K562 (cell line): ENCODE data around the gene DNAJC1. TPM values are rescaled to one million over a fixed set of nuclear protein-coding genes. Genes with fewer than 3 reads are reported as not detected.

Source experiments
- ATAC-seq: fragments of 200-7000 bp; cut with Tn5 transposase; 3 replicates; pipeline ENCODE4 v1.9.1; 2020; ENCODE audit warnings: moderate library complexity
- BruUV-seq: library from RNA; stranded (reverse); fragments of 400-500 nt; replicated peaks from 2 replicates; lab custom pipeline; 2021; lab: Mats Ljungman, UMichigan
- CTCF ChIA-PET: fragments of 300-600 bp; formaldehyde crosslinking; extraction: SDS; loops from one replicate; lab custom pipeline; 2021; ENCODE audit warnings: low intra/inter-chr PET ratio; lab: Yijun Ruan, JAX
- POLR2A ChIA-PET: fragments of 300-600, 350-650 bp; sonication (Branson Sonifier 250); formaldehyde crosslinking; extraction: SDS; loops from one replicate; lab custom pipeline; 2021; ENCODE audit warnings: antibody characterized with exemption, inconsistent platforms; lab: Yijun Ruan, JAX
- DNase-seq, 4 experiments: peaks; one replicate each; pipeline versions ENCODE4 v3.0.0 to v3.0.0-alpha.2; 2011 to 2018; ENCODE audit warnings: low spot score in 3 of 4, mixed read lengths in 3 of 4; ENCODE audit errors: extremely low read depth in 1 of 4
- FAIRE-seq: peaks from 2 replicates; lab custom pipeline; 2011; peaks lifted over from hg19 to GRCh38; lab: Jason Lieb, UNC
- H2AFZ ChIP-seq: 2 replicates; pipeline ENCODE4 v1.6.0; 2011; ENCODE audit warnings: low read depth, low read length, control low read depth, inconsistent platforms
- H3K27ac ChIP-seq: fragments of 200-600 bp; 3 replicates; pipeline ENCODE4 v1.8.0; 2011; ENCODE audit warnings: low read depth, mild to moderate bottlenecking, control low read depth, inconsistent platforms, low read length, moderate library complexity, mixed read lengths; ENCODE audit errors: extremely low read depth
- H3K27me3 ChIP-seq, 2 experiments: fragments of 300-600 bp in 1 of 2; 2 replicates in 1 of 2; 3 replicates in 1 of 2; pipeline versions ENCODE4 v1.6.0 to v1.8.0; 2011; ENCODE audit warnings: inconsistent platforms in 2 of 2, low read length in 2 of 2, mild to moderate bottlenecking in 1 of 2, mixed read lengths in 1 of 2, moderate library complexity in 1 of 2; ENCODE audit not compliant: control insufficient read depth in 2 of 2, insufficient read depth in 2 of 2
- H3K36me3 ChIP-seq: fragments of 300-600 bp; 3 replicates; pipeline ENCODE4 v1.8.0; 2011; ENCODE audit warnings: mild to moderate bottlenecking, low read length, inconsistent platforms; ENCODE audit not compliant: control insufficient read depth, insufficient read depth
- H3K4me1 ChIP-seq, 2 experiments: fragments of 200-600 bp in 1 of 2; replicated peaks in 1 of 2; 2 replicates in 1 of 2; 3 replicates in 1 of 2; pipeline versions ENCODE4 v1.5.1 to v1.8.0; 2011; ENCODE audit warnings: inconsistent platforms in 2 of 2, low read length in 2 of 2, mild to moderate bottlenecking in 1 of 2, mixed read lengths in 1 of 2, moderate library complexity in 1 of 2; ENCODE audit not compliant: control insufficient read depth in 2 of 2, insufficient read depth in 2 of 2
- H3K4me2 ChIP-seq: 2 replicates; pipeline ENCODE4 v1.6.1; 2011; ENCODE audit warnings: low read length, control low read depth, inconsistent platforms, mixed read lengths; ENCODE audit not compliant: insufficient read depth
- H3K4me3 ChIP-seq: fragments of 200-600 bp; sonication (generic), shearing (Covaris generic); 2 replicates; pipeline ENCODE4 v1.5.1; 2016; ENCODE audit warnings: control low read depth, inconsistent platforms
- H3K79me2 ChIP-seq: fragments of 200-600 bp; 3 replicates; pipeline ENCODE4 v1.8.0; 2011; ENCODE audit warnings: low read length, inconsistent platforms; ENCODE audit not compliant: control insufficient read depth, insufficient read depth
- H3K9ac ChIP-seq, 2 experiments: 2 replicates each; pipeline versions ENCODE4 v1.6.0 to v1.6.1; 2011; ENCODE audit warnings: low read depth in 2 of 2, low read length in 2 of 2, control low read depth in 1 of 2, inconsistent platforms in 1 of 2, mild to moderate bottlenecking in 1 of 2, mixed read lengths in 1 of 2; ENCODE audit not compliant: insufficient read depth in 1 of 2
- H3K9me1 ChIP-seq: one replicate; pipeline ENCODE4 v1.6.0; 2011; ENCODE audit warnings: inconsistent platforms, mild to moderate bottlenecking, low read length, moderate library complexity; ENCODE audit not compliant: control insufficient read depth, insufficient read depth
- H3K9me3 ChIP-seq: replicated peaks from 2 replicates; pipeline ENCODE4 v1.5.1; 2011; ENCODE audit warnings: low read depth, low read length, inconsistent platforms; ENCODE audit not compliant: control insufficient read depth, insufficient read depth
- H4K20me1 ChIP-seq: replicated peaks from 2 replicates; pipeline ENCODE4 v1.6.1; 2011; ENCODE audit warnings: low read length, inconsistent platforms, mixed read lengths; ENCODE audit not compliant: control insufficient read depth, insufficient read depth
- CTCFL ChIP-seq: IDR thresholded peaks from 2 replicates; pipeline ENCODE4 v1.6.1; 2011; ENCODE audit warnings: borderline replicate concordance, low read depth, mild to moderate bottlenecking, moderate library complexity, low read length; ENCODE audit not compliant: insufficient read depth, poor library complexity, severe bottlenecking
- RREB1 ChIP-seq: fragments of 250-450 bp; sonication (Bioruptor Pico); IDR thresholded peaks from 2 replicates; pipeline ENCODE4 v1.4.0; 2020
- TEAD2 ChIP-seq: fragments of 450-650 bp; IDR thresholded peaks from 2 replicates; pipeline ENCODE4 v1.6.1; 2016; ENCODE audit warnings: missing genetic modification characterization, control low read depth, missing compliant biosample characterization
- WGBS: fragments of 100-300 bp; shearing (Covaris generic); methylation state at CpG from one replicate; pipeline ENCODE4 v1.1.6; 2016; ENCODE audit warnings: low coverage, mixed read lengths; ENCODE audit not compliant: insufficient coverage; ENCODE audit errors: missing lambda C conversion rate; 5-methylcytosine and 5-hydroxymethylcytosine counted together
- in situ Hi-C: fragments of 300-500 bp; cut with MboI; formaldehyde crosslinking; loops from 4 replicates; pipeline ENCODE4 v1.15.0; 2018; ENCODE audit warnings: inconsistent platforms, mixed read lengths
- intact Hi-C: fragments of 100-400 bp; cut with micrococcal nuclease; formaldehyde crosslinking; loops from 2 replicates; pipeline ENCODE4 v1.14.2; 2022
- polyA plus RNA-seq, 8 experiments: library from polyadenylated mRNA; depleted of rRNA in 4 of 8; stranded (reverse) in 5 of 8; unstranded in 3 of 8; fragments of >200 nt; fragmentation: Nextera tagmentation in 2 of 8; fragmentation: Illumina TruSeq in 1 of 8; extraction: Ambion mirVana in 2 of 8; extraction: Trizol in 1 of 8; gene quantifications; 2 replicates each; pipeline versions ENCODE4 v1.2.1 to v1.2.3, GENCODE V29; 2011 to 2014; ENCODE audit warnings: inconsistent platforms in 1 of 8, missing spikeins in 1 of 8
- total RNA-seq, 7 experiments: library from RNA; depleted of rRNA in 6 of 7; stranded (reverse); fragments of >200 nt in 6 of 7; fragmentation: Illumina TruSeq in 2 of 7; extraction: Trizol in 2 of 7; gene quantifications; 2 replicates each; pipeline versions ENCODE4 v1.2.1 to v1.2.3, GENCODE V29; 2011 to 2021; ENCODE audit warnings: low replicate concordance in 1 of 7

DNAJC1 gene
- total and polyA plus RNA-seq, 9 of the 15 experiments (the other 6 are each of a cell fraction or from before 2014, with no cell fraction given): 5.4 to 77.6 (median 40.3) TPM

- no peak overlapping the region for H3K27ac ChIP-seq
- H3K4me1 ChIP-seq: peaks cover 0 to 16% of the 10 kb centered on the region in 2 experiments; a peak in 4 of 5 replicates
- BruUV-seq: no TSS peak
- no peak overlapping the region for H3K4me2 ChIP-seq
- H3K36me3 ChIP-seq: no peaks in the 10 kb centered on the region; the same call in 2 of the 3 replicates
- H3K27me3 ChIP-seq: no peaks in the 10 kb centered on the region
- ATAC-seq (no peak), FAIRE-seq (no peak), DNase-seq (no peak)
- H3K79me2 ChIP-seq: peaks cover 80% of the 10 kb centered on the region
- intact Hi-C loops (no loop called here), in situ Hi-C loops (loop anchor here (25.0 kb wide), 1 partner anchor 447 kb away; no protein-coding TSS in a partner anchor)
- peaks cover 5% of the 10 kb centered on the region; the same call in 1 of the 2 replicates for H3K9me3 ChIP-seq
- no peak for TF ChIP-seq TEAD2 (tag)
- TF ChIP-seq CTCFL: no peak
- no peak for TF ChIP-seq RREB1 (CRISPR knock-in tag)
- CTCF ChIA-PET: no interaction called here
- H2AFZ ChIP-seq: no peak overlapping the region
- H3K4me3 ChIP-seq: no peak overlapping the region
- no peaks in the 10 kb centered on the region for H4K20me1 ChIP-seq
- WGBS: 92% methylated on average over 1 of the region's 1 CpG
- H3K9me1 ChIP-seq: no peaks in the 10 kb centered on the region
- POLR2A ChIA-PET: interaction anchor here (0.9 kb wide), 1 partner anchor 13 kb away, joined by 3 read pairs; no protein-coding TSS in a partner anchor
- H3K9ac ChIP-seq: no peak overlapping the region
These were observed 69.2 kb downstream of the DNAJC1 start for GRCh38 chr10:21934307-21934706.
